HG03175 (cell line): Measurements from ENCODE around the gene TRAF3IP3.

Source experiments
- ATAC-seq: cut with Tn5 transposase; IDR thresholded peaks from one replicate; pipeline ENCODE4 v1.9.1; 2021; ENCODE audit warnings: mild to moderate bottlenecking, moderate library complexity; ENCODE audit not compliant: unreplicated experiment

TRAF3IP3 gene

DNA sequence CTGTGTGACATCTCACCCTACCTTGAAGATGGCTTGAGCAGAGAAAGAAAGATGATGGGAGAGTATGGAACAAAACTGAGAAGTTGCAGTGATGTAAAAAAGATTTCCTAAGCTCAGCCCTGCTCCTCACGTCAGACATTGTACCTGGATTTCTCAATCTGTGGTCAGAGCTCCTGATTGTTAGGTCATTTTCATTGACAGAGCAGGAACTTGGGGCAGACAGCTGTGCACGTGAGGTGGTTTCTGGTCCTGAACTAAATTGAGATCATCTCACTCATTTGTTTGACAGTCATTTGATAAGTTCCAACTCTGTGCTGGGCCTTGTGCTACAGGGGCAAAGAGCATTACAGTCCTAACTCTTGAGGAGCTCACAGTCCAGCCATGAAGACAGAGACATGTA lies 10.2 kb downstream of the TRAF3IP3 start:
- no peak for ATAC-seq

DNA sequence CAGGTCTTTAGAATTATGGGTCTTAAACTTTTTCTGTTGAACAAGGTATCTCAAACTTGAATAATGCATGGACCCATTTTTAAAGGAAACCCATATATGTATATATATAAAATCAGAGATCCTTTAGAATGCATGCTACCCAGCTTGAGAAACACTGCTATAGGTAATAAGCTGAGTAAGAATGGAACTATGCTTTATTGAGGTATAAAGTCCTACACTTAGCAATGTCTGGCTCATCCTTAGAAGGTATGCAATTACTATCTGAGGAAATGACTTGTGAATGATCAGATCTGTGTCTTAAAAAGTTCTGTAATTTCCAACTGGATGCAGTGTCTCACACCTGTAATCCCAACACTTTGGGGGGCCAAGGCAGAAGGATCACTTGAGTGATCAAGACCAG lies 11.2 kb downstream of the TRAF3IP3 start:
- ATAC-seq: no peak

DNA sequence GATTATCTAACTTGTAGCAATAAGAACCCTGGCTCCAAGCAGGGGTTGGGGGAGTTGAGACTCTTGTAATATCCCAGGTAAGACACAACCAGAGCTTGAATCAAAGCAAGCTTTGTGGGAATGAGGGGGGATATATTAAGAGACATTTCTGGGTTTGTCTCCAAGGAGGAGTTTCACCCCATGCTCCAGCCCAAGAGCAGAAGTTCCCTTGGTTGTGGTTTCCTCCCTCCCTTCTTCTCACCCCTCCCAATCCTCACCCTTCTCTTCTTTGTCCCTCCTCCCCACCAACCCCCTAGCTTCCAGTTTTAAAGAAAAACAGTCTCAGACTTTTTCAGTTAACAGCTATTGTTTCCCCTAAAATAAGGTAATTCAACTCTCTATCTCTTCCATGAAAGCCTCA lies 11.9 kb downstream of the TRAF3IP3 start:
- ATAC-seq: no peak

DNA sequence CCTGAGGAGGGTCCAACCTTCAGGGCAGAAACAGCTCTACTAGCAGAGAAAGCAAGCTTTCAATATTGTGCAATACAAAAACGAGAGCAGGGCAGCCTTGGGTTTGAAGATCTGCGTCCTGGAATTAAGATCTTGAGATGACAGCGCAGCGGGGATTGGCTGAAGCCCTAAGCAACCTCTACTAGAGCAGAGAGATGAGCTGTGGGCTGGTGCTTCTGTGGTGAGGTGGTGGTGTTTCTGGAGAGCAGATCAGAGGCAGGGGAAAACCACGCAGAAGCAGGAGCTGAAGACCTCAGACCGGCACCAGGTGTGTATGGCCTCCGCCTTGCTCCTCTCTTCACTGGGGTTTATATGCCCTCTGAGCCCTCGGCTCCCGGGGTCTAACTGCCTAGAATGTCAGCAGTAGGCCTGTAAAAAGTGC lies 12.5 kb downstream of the TRAF3IP3 start:
- peak; percentile 74 for ATAC-seq

DNA sequence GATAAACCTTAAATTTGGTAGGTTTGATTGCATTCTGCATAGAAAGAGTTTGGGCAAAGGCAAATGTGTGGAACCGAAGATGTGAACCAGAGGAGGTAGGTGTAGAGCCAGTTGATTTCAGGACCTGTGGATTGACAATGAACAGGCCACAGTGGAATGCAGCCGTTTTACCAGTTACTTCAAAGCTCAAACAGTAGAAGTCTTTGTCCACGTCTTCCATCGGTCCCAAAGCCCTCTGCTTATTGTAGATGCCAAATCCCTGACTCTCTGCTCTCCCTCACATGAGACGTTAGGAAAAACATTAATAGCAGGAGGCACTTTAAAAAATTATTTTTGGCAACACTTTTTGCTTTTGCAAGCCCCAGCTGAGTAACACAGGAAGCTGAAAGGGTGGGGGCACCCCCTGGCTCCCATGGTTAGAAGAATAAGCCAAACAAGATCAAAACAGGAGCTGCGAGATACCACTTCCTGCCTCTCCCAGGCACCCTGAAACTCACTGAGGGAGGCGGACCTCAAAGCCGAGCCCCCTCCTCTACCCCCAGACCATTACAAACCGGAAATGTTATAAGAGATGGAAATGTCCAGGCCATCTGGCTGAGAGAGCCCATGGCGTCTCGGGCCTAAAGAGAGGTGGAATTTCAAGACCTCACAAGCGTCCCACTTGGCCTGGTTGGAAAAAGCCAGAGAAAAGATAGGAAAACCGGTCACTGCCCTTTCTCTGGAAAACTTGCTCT lies 13.5 kb downstream of the TRAF3IP3 start:
- ATAC-seq: peak; percentile 88

GRCh38 chr1:209769971-209770370 lies 14.1 kb downstream of the TRAF3IP3 start:
- no peak for ATAC-seq

- no peak for ATAC-seq
These were observed 15.0 kb downstream of the TRAF3IP3 start for GRCh38 chr1:209770636-209771415.

GRCh38 chr1:209772126-209772525 lies 16.3 kb downstream of the TRAF3IP3 start:
- no peak for ATAC-seq

DNA sequence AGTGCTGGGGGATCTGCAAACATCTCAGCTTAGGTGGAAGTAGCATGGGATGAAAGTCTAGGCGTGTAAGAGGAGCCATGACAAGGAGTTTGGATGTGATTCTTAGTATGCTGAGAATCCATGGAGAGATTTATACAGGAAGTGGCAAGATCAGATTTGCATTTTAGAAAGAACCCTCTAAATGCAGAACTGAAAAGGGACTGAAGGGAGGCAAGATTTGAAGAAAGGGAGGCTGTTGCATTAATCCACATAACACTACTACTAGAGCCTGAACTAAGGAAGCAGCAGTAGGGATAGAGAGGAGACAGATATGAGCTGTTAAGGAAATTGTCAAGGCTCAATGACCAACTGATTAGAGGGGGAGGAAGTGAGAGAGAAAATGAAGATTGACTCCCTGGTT lies 18.7 kb downstream of the TRAF3IP3 start:
- no peak for ATAC-seq

GRCh38 chr1:209775678-209776077 lies 19.8 kb downstream of the TRAF3IP3 start:
- no peak for ATAC-seq

GRCh38 chr1:209777587-209777986 lies 21.7 kb downstream of the TRAF3IP3 start:
- no peak for ATAC-seq

- ATAC-seq: no peak
These were observed 22.2 kb downstream of the TRAF3IP3 start for GRCh38 chr1:209778102-209778501.

DNA sequence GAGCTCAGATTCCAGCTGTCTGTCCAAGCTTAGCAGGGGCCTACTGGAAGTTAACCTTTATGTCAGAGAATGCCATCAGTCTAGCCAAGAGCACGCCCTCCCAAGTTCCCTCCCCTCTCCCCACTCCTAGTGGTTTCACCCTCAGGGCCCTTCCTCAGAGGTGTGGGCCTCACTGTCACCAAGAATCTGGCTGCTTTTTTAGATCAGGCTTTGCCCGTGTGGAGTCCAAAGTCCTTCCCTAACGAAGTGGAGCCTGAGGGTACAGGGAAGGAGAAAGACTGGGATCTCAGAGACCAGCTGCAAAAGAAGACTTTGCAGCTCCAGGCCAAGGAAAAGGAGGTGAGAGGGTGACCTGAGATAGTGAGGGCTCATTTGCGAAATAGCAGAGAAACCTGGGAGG lies 24.4 kb downstream of the TRAF3IP3 start:
- ATAC-seq: no peak

GRCh38 chr1:209783386-209783785 lies 27.5 kb downstream of the TRAF3IP3 start:
- no peak for ATAC-seq

- peak; percentile 99 for ATAC-seq
These were observed 28.7 kb downstream of the TRAF3IP3 start, which contains the start of gene C1orf74 for GRCh38 chr1:209784265-209785169. C1orf74 (minus strand) TSS chr1:209784559; CDS start chr1:209783634, 925 bp downstream.

- no peak for ATAC-seq
These were observed 29.7 kb downstream of the TRAF3IP3 start for GRCh38 chr1:209785592-209785991.

GRCh38 chr1:209786146-209786545 lies 30.3 kb downstream of the TRAF3IP3 start:
- no peak for ATAC-seq

DNA sequence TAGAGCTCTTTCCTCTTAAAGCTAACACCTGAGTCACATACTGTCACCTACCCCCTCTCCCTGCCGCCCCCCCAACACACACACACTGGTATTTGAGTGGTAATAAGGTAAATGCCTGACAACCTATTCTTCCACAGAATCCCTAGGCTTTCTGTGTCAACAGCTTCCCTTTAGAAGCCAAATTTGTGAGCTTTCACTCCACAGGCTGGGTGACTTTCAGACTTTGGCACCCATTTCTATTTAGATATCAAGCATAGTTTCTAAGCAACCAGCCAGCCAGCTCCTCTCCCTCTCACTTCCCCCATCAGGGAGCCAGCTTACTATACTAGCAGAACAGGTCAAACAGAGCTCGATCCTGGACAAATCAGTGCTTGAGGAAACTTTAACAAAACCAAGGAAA lies 31.7 kb downstream of the TRAF3IP3 start:
- no peak for ATAC-seq

DNA sequence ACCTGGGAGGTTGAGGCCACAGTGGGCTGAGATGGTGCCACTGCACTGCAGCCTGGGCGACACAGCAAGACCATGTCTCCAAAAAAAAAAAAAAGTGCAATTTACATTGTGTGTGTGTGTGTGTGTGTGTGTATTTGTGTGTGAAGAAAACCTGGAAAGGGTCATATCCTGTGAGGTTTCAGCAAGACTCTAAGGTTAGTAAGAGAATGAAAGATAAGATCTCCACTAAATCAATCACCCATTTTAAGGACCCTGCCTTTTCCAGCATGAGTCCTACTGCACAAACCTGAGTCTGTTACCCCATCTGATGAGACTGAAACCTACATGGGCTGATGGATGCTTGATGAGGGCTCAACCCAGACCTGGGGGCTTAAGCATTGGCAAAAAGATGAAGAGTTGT lies 33.4 kb downstream of the TRAF3IP3 start:
- no peak for ATAC-seq

DNA sequence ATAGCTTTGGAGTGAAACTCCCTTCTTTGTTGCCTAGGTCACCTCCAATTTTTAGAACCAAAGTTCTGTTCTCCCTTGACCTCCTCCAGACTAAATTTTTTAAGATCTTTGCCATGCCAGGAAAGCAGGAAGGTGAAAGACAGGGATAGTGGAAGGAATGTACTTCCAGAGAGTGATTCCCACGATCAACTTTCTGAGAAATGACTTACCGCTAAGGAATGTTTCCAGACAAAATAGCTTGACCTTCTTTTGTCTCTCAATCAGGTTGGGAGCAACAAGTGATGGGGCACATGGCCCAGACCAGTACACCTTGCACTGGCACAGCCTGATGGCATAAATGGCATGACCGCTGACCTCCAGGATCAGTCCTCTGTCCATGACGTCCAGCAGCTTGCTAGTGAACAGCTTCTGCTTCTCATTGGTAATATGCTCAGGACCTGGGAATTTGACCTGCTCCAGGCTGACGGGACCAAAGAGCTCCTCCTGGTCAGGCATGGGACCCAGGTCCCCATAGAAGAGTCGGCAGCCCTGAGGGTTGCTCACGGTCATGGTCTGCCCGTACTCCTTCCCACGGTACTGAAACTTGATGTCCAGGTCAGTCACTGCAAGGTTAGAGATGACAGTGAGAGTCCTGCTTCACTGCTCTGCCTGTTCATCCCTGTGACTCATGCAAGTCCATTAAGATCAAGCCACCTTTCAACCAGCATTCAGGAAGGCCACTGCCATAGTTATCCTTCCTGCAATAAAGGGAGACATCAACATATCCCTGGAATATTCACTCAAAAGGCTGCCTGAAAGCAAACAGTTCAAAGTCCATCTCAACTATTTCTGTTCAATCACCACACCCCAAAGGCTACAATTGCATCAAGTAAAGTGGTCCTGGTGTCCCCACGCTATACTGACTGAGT lies 34.7 kb downstream of the TRAF3IP3 start:
- ATAC-seq: no peak
